ENCODE results near the gene NELL1.
"Not testable (repeated sequence)": the region's sequence is repeated elsewhere in the genome, so short reads cannot be mapped to it uniquely, and the experiment has no call there.

NELL1 gene

DNA sequence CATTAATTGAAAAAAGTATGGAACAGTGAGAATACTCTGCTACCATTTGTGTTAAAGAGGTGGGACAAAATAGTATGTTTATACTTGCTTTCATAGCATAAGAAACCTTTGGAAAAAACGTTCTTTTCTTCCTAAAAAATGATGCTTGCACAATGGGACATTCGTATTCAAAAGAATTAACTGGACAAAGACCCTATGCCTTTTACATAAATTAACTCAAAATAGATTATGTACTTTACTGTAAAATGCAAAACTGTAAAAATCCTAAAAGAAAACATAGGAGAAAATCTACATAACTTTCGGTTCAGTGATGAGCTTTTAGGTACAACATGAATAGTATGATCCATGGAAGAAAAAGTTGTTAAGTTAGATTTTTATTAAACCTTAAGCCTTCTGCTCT lies 166.2 kb downstream of the NELL1 start:
- Histone ChIP-seq H3K27ac (ENCODE audit: low read depth, low read length) (no peak overlapping the region), H3K36me3 (ENCODE audit: insufficient read depth, low read length) (no peaks in the 10 kb centered on the region), H3K9me3 (ENCODE audit: insufficient read depth, low read depth, low read length) (no peaks in the 10 kb centered on the region), H3K4me3 (ENCODE audit: low read length) (no peak overlapping the region), H3K4me1 (ENCODE audit: insufficient read depth, low read length) (peaks cover 25% of the 10 kb centered on the region), H3K27me3 (ENCODE audit: insufficient read depth, low read length) (no peaks in the 10 kb centered on the region), H3K9ac (ENCODE audit: low read depth, low read length) (no peak overlapping the region)
- WGBS: 81% methylated on average over 2 of the region's 3 CpGs

DNA sequence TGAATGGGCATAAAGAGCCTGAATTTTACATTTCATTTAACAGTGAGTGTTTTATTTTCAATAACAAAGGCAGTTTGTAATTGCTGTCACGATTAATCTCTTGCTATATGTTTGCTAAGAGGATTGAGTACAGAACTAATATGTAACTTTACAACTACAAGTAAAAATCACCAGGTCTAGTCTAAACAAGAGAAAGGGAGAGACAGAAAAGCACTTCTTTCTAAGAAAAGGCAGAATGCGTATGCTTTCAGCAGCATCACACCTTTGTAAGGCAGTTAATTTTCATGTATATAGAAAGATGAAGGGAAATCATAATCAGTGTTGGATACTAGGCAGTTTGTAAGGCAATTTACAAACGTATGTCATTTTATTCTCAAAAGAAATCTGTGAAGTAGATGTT lies 169.8 kb downstream of the NELL1 start:
- WGBS: 81% methylated on average over 2 of the region's 3 CpGs

DNA sequence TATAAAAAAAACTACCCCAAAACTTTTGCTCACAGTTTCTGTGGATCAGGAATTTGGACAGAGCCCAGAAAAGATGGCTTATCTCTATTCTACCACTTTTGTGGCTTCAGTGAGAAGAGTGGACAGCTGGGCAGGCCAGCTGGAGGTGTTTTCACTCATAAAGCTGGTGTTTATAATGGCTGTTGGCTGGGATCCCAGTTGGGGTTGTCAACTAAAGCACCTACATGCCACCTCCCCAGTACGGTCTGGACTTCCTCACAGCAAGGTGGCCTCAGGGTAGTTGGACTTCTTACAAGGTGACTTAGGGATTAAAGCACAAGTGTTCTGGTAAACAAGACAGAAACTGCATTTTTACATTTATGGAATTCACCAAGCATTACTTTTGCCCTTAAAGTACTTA lies 171.0 kb downstream of the NELL1 start:
- H3K4me1 ChIP-seq (ENCODE audit: insufficient read depth, low read length): peaks cover 18% of the 10 kb centered on the region
- H3K9me3 ChIP-seq (ENCODE audit: insufficient read depth, low read depth, low read length): no peaks in the 10 kb centered on the region
- H3K9ac ChIP-seq (ENCODE audit: low read depth, low read length): no peak overlapping the region
- H3K4me3 ChIP-seq (ENCODE audit: low read length): no peak overlapping the region
- no peaks in the 10 kb centered on the region for H3K36me3 ChIP-seq (ENCODE audit: insufficient read depth, low read length)
- no peaks in the 10 kb centered on the region for H3K27me3 ChIP-seq (ENCODE audit: insufficient read depth, low read length)
- H3K27ac ChIP-seq (ENCODE audit: low read depth, low read length): no peak overlapping the region
- 100% methylated on average over 1 of the region's 1 CpG for WGBS

More for the DNA sequence above, 169.8 kb downstream of the NELL1 start:
- Histone ChIP-seq H3K9me3 (ENCODE audit: insufficient read depth, low read depth, low read length) (no peaks in the 10 kb centered on the region), H3K27me3 (ENCODE audit: insufficient read depth, low read length) (no peaks in the 10 kb centered on the region), H3K9ac (ENCODE audit: low read depth, low read length) (no peak overlapping the region), H3K36me3 (ENCODE audit: insufficient read depth, low read length) (no peaks in the 10 kb centered on the region), H3K4me3 (ENCODE audit: low read length) (no peak overlapping the region), H3K4me1 (ENCODE audit: insufficient read depth, low read length) (peaks cover 18% of the 10 kb centered on the region), H3K27ac (ENCODE audit: low read depth, low read length) (no peak overlapping the region; the same call in 1 of the 2 replicates)

DNA sequence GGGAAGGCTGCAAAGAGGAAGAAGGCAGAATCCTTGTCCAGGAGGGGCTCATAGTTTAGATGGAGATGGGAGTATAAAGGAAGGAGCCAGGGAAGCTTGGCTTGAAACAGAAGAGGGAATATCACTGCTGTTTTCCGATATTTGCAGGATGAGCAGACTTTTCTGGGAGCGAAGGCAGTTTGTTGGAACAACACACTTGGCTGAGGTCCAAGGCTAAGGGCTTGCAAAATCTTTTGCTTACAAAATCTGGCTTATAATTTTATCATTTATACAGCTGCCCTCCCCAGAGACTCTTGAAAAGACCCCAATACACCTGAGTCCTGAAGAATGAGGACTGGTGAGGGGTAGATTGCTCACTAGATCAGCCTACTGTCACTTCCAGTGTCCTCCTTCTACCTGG lies 174.8 kb downstream of the NELL1 start:
- Histone ChIP-seq H3K9me3 (ENCODE audit: insufficient read depth, low read depth, low read length) (no peaks in the 10 kb centered on the region), H3K27ac (ENCODE audit: low read depth, low read length) (no peak overlapping the region), H3K9ac (ENCODE audit: low read depth, low read length) (no peak overlapping the region), H3K27me3 (ENCODE audit: insufficient read depth, low read length) (no peaks in the 10 kb centered on the region), H3K36me3 (ENCODE audit: insufficient read depth, low read length) (no peaks in the 10 kb centered on the region), H3K4me3 (ENCODE audit: low read length) (no peak overlapping the region), H3K4me1 (ENCODE audit: insufficient read depth, low read length) (peaks cover 9% of the 10 kb centered on the region)
- 94% methylated on average over 2 of the region's 2 CpGs for WGBS

DNA sequence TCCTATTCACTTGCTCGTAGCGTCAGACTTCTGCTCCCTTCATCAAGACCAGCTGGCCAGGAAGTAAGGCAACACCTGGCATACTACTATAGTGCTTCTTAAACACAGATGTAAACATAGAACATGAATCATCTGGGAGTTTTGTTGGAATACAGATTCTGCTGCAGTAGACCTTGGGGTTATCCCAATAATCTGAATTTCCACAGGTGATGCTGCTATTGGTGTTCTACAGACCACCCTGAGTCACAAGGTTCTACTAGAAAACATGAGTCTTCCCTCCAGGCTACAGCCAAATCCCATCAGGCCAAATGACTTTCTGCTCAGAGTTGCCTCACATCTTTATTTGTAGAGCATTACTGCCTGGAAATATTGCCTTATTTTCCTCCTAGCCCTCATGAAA lies 175.2 kb downstream of the NELL1 start:
- H3K27ac ChIP-seq (ENCODE audit: low read depth, low read length): no peak overlapping the region
- no peaks in the 10 kb centered on the region for H3K27me3 ChIP-seq (ENCODE audit: insufficient read depth, low read length)
- H3K4me3 ChIP-seq (ENCODE audit: low read length): no peak overlapping the region
- H3K9me3 ChIP-seq (ENCODE audit: insufficient read depth, low read depth, low read length): no peaks in the 10 kb centered on the region
- no peaks in the 10 kb centered on the region for H3K36me3 ChIP-seq (ENCODE audit: insufficient read depth, low read length)
- WGBS: 89% methylated on average over 2 of the region's 2 CpGs
- no peak overlapping the region for H3K9ac ChIP-seq (ENCODE audit: low read depth, low read length)
- H3K4me1 ChIP-seq (ENCODE audit: insufficient read depth, low read length): peaks cover 5% of the 10 kb centered on the region

DNA sequence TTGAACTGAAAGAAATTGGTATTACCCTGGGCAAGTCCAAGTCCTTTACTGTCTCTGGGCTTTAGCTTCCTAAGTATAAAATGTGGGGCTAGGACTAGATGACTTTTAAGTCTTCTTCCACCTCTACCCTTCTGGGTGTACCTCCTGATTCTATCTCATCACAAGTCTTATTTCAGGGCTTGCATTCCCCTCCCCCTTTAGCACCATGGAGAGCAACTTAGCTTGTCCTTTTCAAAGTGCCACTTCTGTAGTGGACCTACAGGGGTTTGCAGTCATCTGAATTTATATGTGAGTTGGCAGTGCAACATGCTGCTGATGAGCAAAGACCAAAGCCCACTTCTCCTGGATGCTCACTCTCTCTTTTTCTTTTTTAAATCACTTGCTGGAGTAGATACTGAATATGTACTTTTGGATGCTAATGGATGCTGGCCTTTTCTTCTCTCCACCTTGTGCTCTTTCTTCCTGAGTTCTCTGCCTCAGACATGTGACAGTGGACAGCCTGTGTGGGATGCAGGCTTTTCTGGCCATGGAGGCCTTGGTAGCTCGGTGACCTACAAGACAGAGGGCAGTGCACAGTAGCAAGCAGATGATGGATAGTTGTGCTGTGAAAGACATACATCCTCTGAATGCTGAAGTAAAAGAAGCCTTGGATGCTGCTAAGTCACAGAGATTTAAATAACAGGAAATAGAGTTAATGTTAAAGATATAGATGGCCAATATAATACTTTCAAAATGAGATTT lies 185.0 kb downstream of the NELL1 start:
- Histone ChIP-seq H3K27ac (ENCODE audit: low read depth, low read length) (no peak overlapping the region), H3K4me1 (ENCODE audit: insufficient read depth, low read length) (no peaks in the 10 kb centered on the region), H3K9me3 (ENCODE audit: insufficient read depth, low read depth, low read length) (no peaks in the 10 kb centered on the region), H3K36me3 (ENCODE audit: insufficient read depth, low read length) (no peaks in the 10 kb centered on the region), H3K4me3 (ENCODE audit: low read length) (no peak overlapping the region), H3K9ac (ENCODE audit: low read depth, low read length) (no peak overlapping the region), H3K27me3 (ENCODE audit: insufficient read depth, low read length) (no peaks in the 10 kb centered on the region)
- WGBS: 88% methylated on average over 1 of the region's 1 CpG

DNA sequence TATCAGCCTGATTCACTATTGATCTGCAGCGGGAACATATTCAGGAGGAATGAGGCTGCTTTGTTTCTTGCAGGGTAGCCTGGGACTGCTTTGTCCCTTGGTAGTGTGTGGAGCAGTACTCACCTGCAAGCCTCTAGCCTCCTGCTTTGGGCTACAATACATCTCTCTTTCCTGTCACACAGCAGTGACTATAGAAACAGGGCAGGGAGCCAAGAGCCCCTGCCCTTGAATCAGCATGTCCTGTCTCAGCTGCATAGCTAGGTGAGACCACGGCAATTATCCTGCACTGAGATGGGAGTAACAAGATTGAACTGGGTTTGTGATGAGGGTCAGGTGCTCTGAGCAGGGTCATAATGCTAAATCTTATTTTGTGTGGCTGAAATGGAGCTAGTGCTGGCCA lies 191.9 kb downstream of the NELL1 start:
- Histone ChIP-seq H3K27ac (ENCODE audit: low read depth, low read length) (no peak overlapping the region), H3K27me3 (ENCODE audit: insufficient read depth, low read length) (no peaks in the 10 kb centered on the region), H3K9ac (ENCODE audit: low read depth, low read length) (no peak overlapping the region), H3K4me1 (ENCODE audit: insufficient read depth, low read length) (no peaks in the 10 kb centered on the region), H3K36me3 (ENCODE audit: insufficient read depth, low read length) (no peaks in the 10 kb centered on the region), H3K4me3 (ENCODE audit: low read length) (no peak overlapping the region), H3K9me3 (ENCODE audit: insufficient read depth, low read depth, low read length) (peaks cover 7% of the 10 kb centered on the region; the same call in 1 of the 2 replicates)
- 92% methylated on average over 2 of the region's 2 CpGs for WGBS

DNA sequence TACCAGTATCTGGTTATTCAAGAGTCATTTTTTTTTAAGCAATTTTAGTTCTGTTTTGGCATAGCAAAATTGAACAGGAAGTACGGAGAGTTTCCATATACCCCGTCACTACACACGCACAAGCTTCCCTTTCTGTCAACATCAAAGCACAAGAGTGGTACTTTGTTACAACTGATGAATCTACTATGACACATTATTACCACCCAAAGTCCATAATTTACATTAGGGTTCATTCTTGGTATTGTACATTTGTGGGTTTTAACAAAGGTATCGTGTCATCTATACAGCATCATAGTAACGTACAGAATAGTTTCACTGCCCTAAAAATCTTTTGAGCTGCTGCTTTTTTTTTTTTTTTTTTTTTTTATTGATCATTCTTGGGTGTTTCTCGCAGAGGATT lies 192.9 kb downstream of the NELL1 start:
- H3K27ac ChIP-seq (ENCODE audit: low read depth, low read length); H3K27me3 ChIP-seq (ENCODE audit: insufficient read depth, low read length); H3K36me3 ChIP-seq (ENCODE audit: insufficient read depth, low read length); H3K4me1 ChIP-seq (ENCODE audit: insufficient read depth, low read length); H3K9ac ChIP-seq (ENCODE audit: low read depth, low read length); H3K4me3 ChIP-seq (ENCODE audit: low read length); H3K9me3 ChIP-seq (ENCODE audit: insufficient read depth, low read depth, low read length): not testable (repeated sequence)
- 98% methylated on average over 4 of the region's 6 CpGs for WGBS

DNA sequence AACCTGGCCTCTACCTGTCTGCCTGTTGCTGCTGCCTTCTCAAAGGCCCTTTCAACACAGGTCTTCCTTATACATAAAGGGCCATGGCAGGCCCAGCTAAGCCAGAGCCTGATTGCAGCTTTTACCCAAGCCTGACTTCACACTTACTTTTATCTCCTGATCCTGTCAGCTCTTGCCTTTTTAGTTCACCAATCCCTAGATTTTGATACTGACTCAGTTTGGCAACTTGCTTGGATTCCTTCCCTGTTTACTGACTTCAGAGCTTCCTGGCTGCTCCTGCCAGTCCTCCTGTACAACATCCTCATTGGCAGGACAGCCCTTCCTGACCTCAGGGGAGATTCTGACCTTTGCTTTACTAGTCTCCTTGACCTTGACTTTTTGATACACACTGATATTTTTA lies 195.2 kb downstream of the NELL1 start:
- peaks cover 7% of the 10 kb centered on the region; the same call in 1 of the 2 replicates for H3K9me3 ChIP-seq (ENCODE audit: insufficient read depth, low read depth, low read length)
- no peak overlapping the region for H3K27ac ChIP-seq (ENCODE audit: low read depth, low read length)
- no peaks in the 10 kb centered on the region for H3K36me3 ChIP-seq (ENCODE audit: insufficient read depth, low read length)
- H3K4me1 ChIP-seq (ENCODE audit: insufficient read depth, low read length): no peaks in the 10 kb centered on the region
- H3K27me3 ChIP-seq (ENCODE audit: insufficient read depth, low read length): no peaks in the 10 kb centered on the region
- H3K9ac ChIP-seq (ENCODE audit: low read depth, low read length): no peak overlapping the region
- no peak overlapping the region for H3K4me3 ChIP-seq (ENCODE audit: low read length)

DNA sequence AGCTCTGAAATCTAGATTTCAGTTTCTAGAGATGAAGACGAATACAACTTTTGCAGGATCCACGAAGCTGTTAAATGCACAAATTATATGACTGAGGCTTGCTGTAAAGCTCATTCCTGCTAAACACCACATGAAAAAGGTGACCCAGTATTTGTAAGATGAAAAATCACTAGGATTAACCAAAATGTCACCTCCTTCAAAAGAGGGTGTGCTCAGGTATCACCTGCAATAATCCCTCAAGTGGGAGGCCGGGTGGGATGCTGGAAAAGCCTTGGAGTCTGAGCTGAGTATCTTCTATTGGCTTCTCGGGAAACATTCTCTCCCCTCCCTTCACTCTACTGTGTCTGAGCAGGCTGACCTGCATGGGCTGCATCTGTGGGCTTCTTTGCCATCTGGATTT lies 195.8 kb downstream of the NELL1 start:
- WGBS: 71% methylated on average over 4 of the region's 4 CpGs
- Histone ChIP-seq H3K27me3 (ENCODE audit: insufficient read depth, low read length) (no peaks in the 10 kb centered on the region), H3K9me3 (ENCODE audit: insufficient read depth, low read depth, low read length) (peaks cover 7% of the 10 kb centered on the region; the same call in 1 of the 2 replicates), H3K4me3 (ENCODE audit: low read length) (no peak overlapping the region), H3K4me1 (ENCODE audit: insufficient read depth, low read length) (no peaks in the 10 kb centered on the region), H3K27ac (ENCODE audit: low read depth, low read length) (no peak overlapping the region), H3K36me3 (ENCODE audit: insufficient read depth, low read length) (no peaks in the 10 kb centered on the region), H3K9ac (ENCODE audit: low read depth, low read length) (no peak overlapping the region)

DNA sequence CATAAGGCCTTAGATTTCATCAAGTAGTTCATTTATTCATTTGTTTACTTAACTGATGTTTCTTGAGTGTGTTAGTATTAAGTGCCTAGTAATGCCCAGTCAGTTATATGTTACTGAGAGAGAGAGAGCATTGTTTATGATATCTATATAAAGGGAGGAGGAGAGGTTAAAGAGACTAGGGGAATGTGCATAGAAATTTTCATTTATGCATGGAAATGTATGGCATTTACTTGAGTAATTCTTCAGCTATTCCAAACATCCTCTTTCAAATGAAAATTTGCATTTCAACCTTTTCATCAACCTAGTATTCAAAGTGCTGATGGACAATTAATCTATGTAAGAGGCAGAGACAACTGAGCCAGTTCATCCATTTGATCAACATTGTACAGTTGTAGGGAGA lies 199.7 kb downstream of the NELL1 start:
- H3K27me3 ChIP-seq (ENCODE audit: insufficient read depth, low read length): no peaks in the 10 kb centered on the region
- no peak overlapping the region for H3K27ac ChIP-seq (ENCODE audit: low read depth, low read length)
- no peak overlapping the region for H3K9ac ChIP-seq (ENCODE audit: low read depth, low read length)
- peaks cover 6% of the 10 kb centered on the region; the same call in 1 of the 2 replicates for H3K9me3 ChIP-seq (ENCODE audit: insufficient read depth, low read depth, low read length)
- no peaks in the 10 kb centered on the region for H3K36me3 ChIP-seq (ENCODE audit: insufficient read depth, low read length)
- no peaks in the 10 kb centered on the region for H3K4me1 ChIP-seq (ENCODE audit: insufficient read depth, low read length)
- H3K4me3 ChIP-seq (ENCODE audit: low read length): no peak overlapping the region

DNA sequence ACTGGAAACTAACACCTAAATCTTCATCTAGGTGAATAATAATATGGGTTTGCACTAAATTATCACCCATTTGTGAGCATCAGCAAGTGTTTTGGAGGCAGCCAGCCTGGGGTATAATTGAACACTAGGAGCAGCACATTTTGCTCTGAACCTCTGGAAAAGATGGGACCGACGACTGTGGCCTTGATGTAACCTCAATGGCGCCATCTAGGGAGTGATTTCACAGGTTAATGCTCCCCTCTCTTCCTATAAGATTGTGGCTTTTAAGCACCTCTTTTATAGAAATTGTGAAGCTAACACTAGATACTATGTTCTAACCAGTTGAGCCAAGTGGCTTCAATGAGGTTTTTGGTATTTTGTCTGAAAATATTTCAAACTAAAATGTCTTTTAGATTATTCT lies 203.7 kb downstream of the NELL1 start:
- Histone ChIP-seq H3K27me3 (ENCODE audit: insufficient read depth, low read length) (no peaks in the 10 kb centered on the region), H3K4me3 (ENCODE audit: low read length) (no peak overlapping the region), H3K9ac (ENCODE audit: low read depth, low read length) (no peak overlapping the region), H3K27ac (ENCODE audit: low read depth, low read length) (no peak overlapping the region), H3K36me3 (ENCODE audit: insufficient read depth, low read length) (no peaks in the 10 kb centered on the region), H3K4me1 (ENCODE audit: insufficient read depth, low read length) (peaks cover 11% of the 10 kb centered on the region; the same call in 1 of the 2 replicates), H3K9me3 (ENCODE audit: insufficient read depth, low read depth, low read length) (no peaks in the 10 kb centered on the region)
- WGBS: 9% methylated on average over 3 of the region's 3 CpGs

All from HUES64 (cell line).